OCI-LY1 (cell line): ENCODE measurements around the gene KLHL8.
"Not testable (repeated sequence)": the region's sequence is repeated elsewhere in the genome, so short reads cannot be mapped to it uniquely, and the experiment has no call there.

Experiments
- H2AFZ ChIP-seq: fragments of 200-600 bp; sonication (generic), shearing (Covaris generic); 2 replicates; pipeline ENCODE4 v1.6.0; 2014; ENCODE audit warnings: antibody characterized with exemption, mild to moderate bottlenecking, low read length
- H3F3A ChIP-seq: fragments of 200-600 bp; sonication (generic), shearing (Covaris generic); 2 replicates; pipeline ENCODE4 v1.6.0; 2014; ENCODE audit warnings: mild to moderate bottlenecking, antibody characterized with exemption, low read length, moderate library complexity; ENCODE audit not compliant: insufficient read depth
- H3K27ac ChIP-seq: fragments of 200-600 bp; sonication (generic); 2 replicates; pipeline ENCODE4 v1.5.1; 2014; ENCODE audit warnings: low read length, mixed run types, mild to moderate bottlenecking, low read depth; ENCODE audit not compliant: poor library complexity, severe bottlenecking
- H3K27me3 ChIP-seq: fragments of 200-600 bp; sonication (generic); 2 replicates; pipeline ENCODE4 v1.6.0; 2014; ENCODE audit warnings: antibody characterized with exemption, mild to moderate bottlenecking, low read length, moderate library complexity; ENCODE audit not compliant: insufficient read depth
- H3K36me3 ChIP-seq: fragments of 200-600 bp; sonication (generic); 2 replicates; pipeline ENCODE4 v1.6.1; 2014; ENCODE audit warnings: mild to moderate bottlenecking, antibody characterized with exemption, low read length, moderate library complexity, mixed read lengths; ENCODE audit not compliant: insufficient read depth
- H3K4me1 ChIP-seq: fragments of 200-600 bp; sonication (generic); 2 replicates; pipeline ENCODE4 v1.5.1; 2014; ENCODE audit warnings: mild to moderate bottlenecking, low read length, moderate library complexity; ENCODE audit not compliant: insufficient read depth, severe bottlenecking
- H3K4me2 ChIP-seq: fragments of 200-600 bp; sonication (generic), shearing (Covaris generic); 2 replicates; pipeline ENCODE4 v1.6.1; 2014; ENCODE audit warnings: low read length
- H3K4me3 ChIP-seq: fragments of 200-600 bp; sonication (generic); 2 replicates; pipeline ENCODE4 v1.5.1; 2014; ENCODE audit warnings: low read length, low read depth, mild to moderate bottlenecking, mixed read lengths; ENCODE audit not compliant: poor library complexity, severe bottlenecking
- H3K79me2 ChIP-seq: fragments of 200-600 bp; shearing (Covaris generic); 2 replicates; pipeline ENCODE4 v1.6.1; 2016; ENCODE audit warnings: mixed run types, low read length, mixed read lengths; ENCODE audit not compliant: insufficient read depth
- H3K9ac ChIP-seq: fragments of 200-600 bp; sonication (generic), shearing (Covaris generic); 2 replicates; pipeline ENCODE4 v1.6.1; 2014; ENCODE audit warnings: mild to moderate bottlenecking, low read length, mixed read lengths
- H3K9me2 ChIP-seq: fragments of 200-600 bp; sonication (generic), shearing (Covaris generic); 2 replicates; pipeline ENCODE4 v1.6.1; 2014; ENCODE audit warnings: low read depth, mild to moderate bottlenecking, low read length, mixed read lengths
- H3K9me3 ChIP-seq: fragments of 200-600 bp; shearing (Covaris generic); 2 replicates; pipeline ENCODE4 v1.6.1; 2014; ENCODE audit warnings: low read length, mixed read lengths
- H4K20me1 ChIP-seq: fragments of 200-600 bp; sonication (generic), shearing (Covaris generic); 2 replicates; pipeline ENCODE4 v1.6.0; 2016; ENCODE audit warnings: mild to moderate bottlenecking, low read length; ENCODE audit not compliant: insufficient read depth
- EZH2 ChIP-seq: fragments of 200-600 bp; sonication (generic), shearing (Covaris generic); IDR thresholded peaks from 2 replicates; pipeline ENCODE4 v1.8.0; 2017; ENCODE audit warnings: borderline replicate concordance, mixed run types, mild to moderate bottlenecking, antibody characterized with exemption, low read length, moderate library complexity, mixed read lengths
- TF ChIP-seq, protein P1 (sequence below): fragments of 200-600 bp; sonication (generic), shearing (Covaris generic); IDR thresholded peaks from 2 replicates; pipeline ENCODE4 v1.5.1; 2017; ENCODE audit warnings: mild to moderate bottlenecking, antibody characterized with exemption, low read length, moderate library complexity, mixed read lengths

Gene KLHL8

GRCh38 chr4:87151730-87152129 is 68.7 kb downstream of the KLHL8 start:
- H2AFZ ChIP-seq = no peak overlapping the region
- no peaks in the 10 kb centered on the region for H3K4me1 ChIP-seq
- no peak overlapping the region for H3K4me2 ChIP-seq
- no peak overlapping the region for H3K9ac ChIP-seq
- no peaks in the 10 kb centered on the region for H3K9me2 ChIP-seq
- TF ChIP-seq EZH2 = no peak
- TF ChIP-seq, protein P1, sequence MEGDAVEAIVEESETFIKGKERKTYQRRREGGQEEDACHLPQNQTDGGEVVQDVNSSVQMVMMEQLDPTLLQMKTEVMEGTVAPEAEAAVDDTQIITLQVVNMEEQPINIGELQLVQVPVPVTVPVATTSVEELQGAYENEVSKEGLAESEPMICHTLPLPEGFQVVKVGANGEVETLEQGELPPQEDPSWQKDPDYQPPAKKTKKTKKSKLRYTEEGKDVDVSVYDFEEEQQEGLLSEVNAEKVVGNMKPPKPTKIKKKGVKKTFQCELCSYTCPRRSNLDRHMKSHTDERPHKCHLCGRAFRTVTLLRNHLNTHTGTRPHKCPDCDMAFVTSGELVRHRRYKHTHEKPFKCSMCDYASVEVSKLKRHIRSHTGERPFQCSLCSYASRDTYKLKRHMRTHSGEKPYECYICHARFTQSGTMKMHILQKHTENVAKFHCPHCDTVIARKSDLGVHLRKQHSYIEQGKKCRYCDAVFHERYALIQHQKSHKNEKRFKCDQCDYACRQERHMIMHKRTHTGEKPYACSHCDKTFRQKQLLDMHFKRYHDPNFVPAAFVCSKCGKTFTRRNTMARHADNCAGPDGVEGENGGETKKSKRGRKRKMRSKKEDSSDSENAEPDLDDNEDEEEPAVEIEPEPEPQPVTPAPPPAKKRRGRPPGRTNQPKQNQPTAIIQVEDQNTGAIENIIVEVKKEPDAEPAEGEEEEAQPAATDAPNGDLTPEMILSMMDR = no peak
- H3K4me3 ChIP-seq = no peak overlapping the region
- no peaks in the 10 kb centered on the region for H3K79me2 ChIP-seq
- no peaks in the 10 kb centered on the region for H3F3A ChIP-seq
- H3K27me3 ChIP-seq = no peaks in the 10 kb centered on the region
- no peaks in the 10 kb centered on the region for H3K36me3 ChIP-seq
- H3K9me3 ChIP-seq = no peaks in the 10 kb centered on the region
- H3K27ac ChIP-seq = no peak overlapping the region
- no peaks in the 10 kb centered on the region for H4K20me1 ChIP-seq

- no peaks in the 10 kb centered on the region for H3K4me1 ChIP-seq
- H4K20me1 ChIP-seq = no peaks in the 10 kb centered on the region
- TF ChIP-seq EZH2 = no peak
- TF ChIP-seq, protein P1 = peak; percentile 95
Measured at GRCh38 chr4:87150498-87151261, 69.7 kb downstream of the KLHL8 start.

DNA sequence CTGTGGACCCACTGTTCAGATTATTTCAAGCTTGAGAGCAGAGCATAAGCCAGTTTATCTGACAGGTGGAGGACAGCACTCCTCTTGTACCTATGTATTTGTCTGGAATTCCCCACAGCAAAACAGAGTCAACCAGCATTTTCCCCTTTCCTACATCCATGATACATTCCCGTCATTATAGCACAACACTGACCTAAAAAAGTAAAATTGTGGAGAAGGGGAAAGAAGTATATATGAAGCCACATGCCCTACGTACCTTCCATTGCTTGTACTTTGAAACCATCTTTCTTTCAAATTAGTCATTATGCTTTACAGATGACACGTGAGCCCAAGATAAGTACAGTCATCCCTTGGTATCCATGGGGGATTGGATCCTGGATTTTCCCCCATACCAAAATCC is 73.3 kb downstream of the KLHL8 start:
- H3F3A ChIP-seq = no peaks in the 10 kb centered on the region
- no peak overlapping the region for H3K4me3 ChIP-seq
- no peaks in the 10 kb centered on the region for H3K27me3 ChIP-seq
- no peaks in the 10 kb centered on the region for H3K79me2 ChIP-seq
- no peak overlapping the region for H3K4me2 ChIP-seq
- no peaks in the 10 kb centered on the region for H3K36me3 ChIP-seq
- H4K20me1 ChIP-seq = no peaks in the 10 kb centered on the region
- TF ChIP-seq, protein P1 = no peak
- TF ChIP-seq EZH2 = no peak
- H2AFZ ChIP-seq = no peak overlapping the region
- no peaks in the 10 kb centered on the region for H3K4me1 ChIP-seq
- no peaks in the 10 kb centered on the region for H3K9me2 ChIP-seq
- no peak overlapping the region for H3K27ac ChIP-seq
- no peaks in the 10 kb centered on the region for H3K9me3 ChIP-seq
- H3K9ac ChIP-seq = no peak overlapping the region

More at GRCh38 chr4:87150498-87151261, 69.7 kb downstream of the KLHL8 start:
- Histone ChIP-seq H3K79me2 (no peaks in the 10 kb centered on the region), H3K4me2 (no peak overlapping the region), H3F3A (no peaks in the 10 kb centered on the region), H3K9me2 (no peaks in the 10 kb centered on the region), H3K27ac (no peak overlapping the region), H3K27me3 (no peaks in the 10 kb centered on the region), H3K4me3 (no peak overlapping the region), H3K9ac (no peak overlapping the region), H3K9me3 (no peaks in the 10 kb centered on the region), H2AFZ (no peak overlapping the region), H3K36me3 (no peaks in the 10 kb centered on the region)

DNA sequence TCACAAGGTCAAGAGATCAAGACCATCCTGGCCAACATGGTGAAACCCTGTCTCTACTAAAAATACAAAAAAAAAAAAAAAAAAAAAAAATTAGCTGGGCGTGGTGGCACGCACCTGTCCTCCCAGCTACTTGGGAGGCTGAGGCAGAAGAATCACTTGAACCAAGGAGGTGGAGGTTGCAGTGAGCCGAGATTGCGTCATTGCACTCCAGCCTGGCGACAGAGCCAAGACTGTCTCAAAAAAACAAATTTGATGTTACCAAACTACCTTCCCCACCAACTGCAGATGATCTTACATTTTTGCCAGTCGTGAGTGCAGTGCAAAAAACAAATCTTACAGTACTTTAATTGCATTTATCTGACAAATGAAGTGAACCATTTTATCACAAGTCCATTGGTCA is 74.5 kb downstream of the KLHL8 start:
- not testable (repeated sequence) for H4K20me1 ChIP-seq, H3K36me3 ChIP-seq

More for the DNA sequence above, 74.5 kb downstream of the KLHL8 start:
- H2AFZ ChIP-seq, H3K79me2 ChIP-seq, H3K9me3 ChIP-seq, H3F3A ChIP-seq, H3K9me2 ChIP-seq, H3K27me3 ChIP-seq, H3K4me3 ChIP-seq, H3K27ac ChIP-seq, H3K9ac ChIP-seq, H3K4me2 ChIP-seq, H3K4me1 ChIP-seq: not testable (repeated sequence)
